EL (cell line): ENCODE measurements around the gene MRPL33.
"Not testable (repeated sequence)": the region's sequence is repeated elsewhere in the genome, so short reads cannot be mapped to it uniquely, and the experiment has no call there.

ENCODE experiments used
- DNase-seq: peaks from one replicate; pipeline ENCODE4 v3.0.0-alpha.2; 2016

MRPL33 gene

DNA sequence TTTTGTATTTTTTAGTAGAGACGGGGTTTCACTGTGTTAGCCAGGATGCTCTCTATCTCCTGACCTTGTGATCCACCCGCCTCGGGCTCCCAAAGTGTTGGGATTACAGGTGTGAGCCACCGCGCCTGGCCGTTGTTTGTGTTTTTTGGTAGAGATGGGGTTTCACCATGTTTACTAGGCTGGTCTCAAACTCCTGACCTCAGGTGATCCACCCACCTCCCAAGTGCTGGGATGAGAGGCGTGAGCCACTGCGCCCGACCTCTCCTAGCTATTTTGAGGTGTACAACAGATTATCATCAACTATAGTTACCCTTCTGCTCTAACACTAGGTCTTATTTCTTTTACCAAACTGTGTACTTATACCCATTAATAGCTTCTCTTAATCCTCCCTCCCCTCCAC is 28.9 kb upstream of the MRPL33 start:
- no peak for DNase-seq

DNA sequence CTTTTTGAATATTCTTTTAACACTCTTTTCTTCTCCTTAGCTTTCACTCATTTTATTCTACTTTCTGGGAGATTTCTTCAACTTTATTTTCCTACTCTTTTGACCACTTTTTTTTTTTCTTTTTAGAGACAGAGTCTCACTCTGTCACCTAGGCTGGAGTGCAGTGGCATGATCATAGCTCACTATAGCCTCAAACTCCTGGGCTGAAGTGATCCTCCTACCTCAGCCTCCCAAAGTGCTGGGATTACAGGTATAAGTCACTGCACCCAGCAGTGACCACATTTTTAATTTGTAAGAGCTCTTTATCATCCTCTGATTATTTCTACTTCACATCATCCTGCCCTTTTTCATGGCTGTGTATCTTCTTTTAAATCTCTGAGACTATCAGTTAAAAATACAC is 26.0 kb upstream of the MRPL33 start:
- DNase-seq = not testable (repeated sequence)

DNA sequence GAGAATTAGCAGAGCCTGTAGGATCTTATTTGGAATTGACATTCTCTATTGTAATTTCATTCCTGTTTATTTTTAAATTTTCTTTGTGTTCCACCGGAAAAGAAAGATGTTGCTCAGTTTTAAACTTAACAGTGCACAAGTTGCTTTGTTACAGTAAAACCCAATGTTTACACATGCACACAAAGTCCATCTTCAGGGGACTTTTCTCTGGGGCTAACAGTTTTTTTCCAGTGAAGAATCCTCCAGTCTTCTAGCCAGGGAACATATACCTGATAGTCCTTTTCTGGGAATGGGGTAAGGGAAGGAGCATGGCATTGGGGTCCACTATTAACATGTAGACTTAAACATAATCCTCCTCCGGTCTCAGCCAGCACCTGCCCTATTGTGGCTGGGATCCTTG is 25.2 kb upstream of the MRPL33 start:
- DNase-seq = no peak

DNA sequence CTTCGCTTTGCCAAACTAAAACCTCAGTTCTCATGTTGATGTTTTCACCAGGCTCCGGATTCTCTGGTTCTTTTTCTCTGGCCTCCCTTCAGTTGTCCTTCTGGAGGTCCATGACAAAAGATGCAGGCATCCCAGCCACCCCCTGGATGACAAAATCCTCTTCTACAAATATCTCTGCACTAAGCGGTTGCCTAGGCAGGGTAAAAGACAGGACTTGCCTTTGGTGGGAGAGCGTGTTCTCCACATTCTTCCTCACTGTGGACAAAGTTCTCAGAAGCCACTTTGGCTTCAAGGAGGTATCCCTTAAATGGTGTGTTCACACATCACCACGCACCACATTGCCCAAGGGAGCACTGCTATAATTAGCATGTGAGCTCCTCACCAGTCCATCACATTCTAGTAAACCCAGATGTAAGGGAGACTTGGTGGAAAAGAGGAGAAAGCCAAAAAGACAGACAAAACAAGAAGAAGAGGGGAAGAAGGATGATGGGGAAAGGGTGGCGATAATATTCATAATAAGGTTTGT is 23.6 kb upstream of the MRPL33 start:
- DNase-seq = no peak

DNA sequence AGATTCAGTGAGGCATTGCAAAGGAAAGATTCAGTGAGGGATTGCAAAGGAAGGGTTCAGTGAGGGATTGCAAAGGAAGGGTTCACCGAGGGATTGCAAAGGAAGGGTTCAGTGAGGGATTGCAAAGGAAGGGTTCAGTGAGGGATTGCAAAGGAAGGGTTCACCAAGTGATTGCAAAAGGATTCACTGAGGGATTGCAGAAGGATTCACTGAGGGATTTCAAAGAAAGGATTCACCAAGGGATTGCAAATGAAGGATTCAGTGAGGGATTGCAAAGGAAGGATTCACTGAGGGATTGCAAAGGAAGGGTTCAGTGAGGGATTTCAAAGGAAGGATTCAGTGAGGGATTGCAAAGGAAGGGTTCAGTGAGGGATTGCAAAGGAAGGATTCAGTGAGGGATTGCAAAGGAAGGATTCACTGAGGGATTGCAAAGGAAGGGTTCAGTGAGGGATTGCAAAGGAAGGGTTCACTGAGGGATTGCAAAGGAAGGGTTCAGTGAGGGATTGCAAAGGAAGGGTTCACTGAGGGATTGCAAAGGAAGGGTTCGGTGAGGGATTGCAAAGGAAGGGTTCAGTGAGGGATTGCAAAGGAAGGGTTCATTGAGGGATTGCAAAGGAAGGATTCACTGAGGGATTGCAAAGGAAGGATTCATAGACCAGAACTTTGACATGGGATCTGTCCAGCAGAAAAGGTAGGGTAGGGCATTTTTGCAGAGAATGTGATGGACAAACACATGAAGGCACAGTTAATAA is 22.5 kb upstream of the MRPL33 start:
- not testable (repeated sequence) for DNase-seq

DNA sequence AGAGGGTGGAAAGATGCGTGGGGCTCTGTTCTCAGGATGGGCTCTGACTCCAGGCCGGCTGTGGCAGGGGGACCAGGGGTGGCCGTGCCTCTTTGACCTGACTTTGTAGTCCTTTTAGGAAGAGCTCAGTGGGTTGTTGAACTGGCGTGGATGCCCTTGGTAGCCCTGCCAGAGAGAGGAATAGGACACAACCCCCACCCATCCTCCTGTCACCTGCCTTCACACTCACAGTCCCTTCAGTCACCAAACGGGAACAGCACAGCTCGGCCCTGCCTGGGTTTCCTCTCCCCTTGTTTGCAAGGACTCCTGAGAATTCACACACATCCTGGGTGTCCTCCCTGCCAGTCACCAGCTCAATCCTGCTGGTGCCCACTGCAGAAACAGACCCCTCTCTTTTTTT is 20.1 kb upstream of the MRPL33 start:
- DNase-seq = no peak

DNA sequence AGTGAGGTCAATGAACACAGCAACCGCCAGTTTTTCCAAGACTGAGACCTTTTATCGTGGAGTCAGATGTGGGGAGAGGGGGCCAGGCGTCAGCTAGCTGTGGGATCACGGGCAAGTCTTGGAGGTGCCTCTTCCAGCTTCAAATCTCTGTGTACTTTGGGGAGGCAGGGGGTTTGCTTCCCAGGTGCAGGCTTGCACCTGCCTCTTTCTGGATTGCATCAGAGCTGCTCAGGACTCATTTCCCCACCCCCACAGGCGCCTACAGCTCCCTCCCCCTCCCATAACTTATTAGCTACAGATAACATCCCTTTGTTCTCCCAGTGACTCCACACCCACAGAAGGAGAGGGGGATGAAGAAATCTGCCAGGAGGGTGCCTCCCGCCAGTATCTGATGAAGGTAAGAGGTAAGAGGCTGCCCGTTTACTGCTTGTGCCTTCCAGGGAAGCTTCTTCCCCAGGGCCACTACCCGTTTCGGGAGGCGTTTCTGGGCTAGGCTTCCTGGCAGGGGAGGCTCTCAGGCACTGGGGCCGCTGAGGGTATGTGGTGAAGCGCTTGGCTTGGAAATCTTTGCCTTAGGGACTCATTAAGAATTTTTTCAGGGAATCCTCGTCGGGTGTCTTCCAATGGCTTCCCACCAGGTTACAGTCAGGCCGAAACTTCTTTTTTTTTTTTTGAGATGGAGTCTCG is 18.8 kb upstream of the MRPL33 start:
- no peak for DNase-seq

DNA sequence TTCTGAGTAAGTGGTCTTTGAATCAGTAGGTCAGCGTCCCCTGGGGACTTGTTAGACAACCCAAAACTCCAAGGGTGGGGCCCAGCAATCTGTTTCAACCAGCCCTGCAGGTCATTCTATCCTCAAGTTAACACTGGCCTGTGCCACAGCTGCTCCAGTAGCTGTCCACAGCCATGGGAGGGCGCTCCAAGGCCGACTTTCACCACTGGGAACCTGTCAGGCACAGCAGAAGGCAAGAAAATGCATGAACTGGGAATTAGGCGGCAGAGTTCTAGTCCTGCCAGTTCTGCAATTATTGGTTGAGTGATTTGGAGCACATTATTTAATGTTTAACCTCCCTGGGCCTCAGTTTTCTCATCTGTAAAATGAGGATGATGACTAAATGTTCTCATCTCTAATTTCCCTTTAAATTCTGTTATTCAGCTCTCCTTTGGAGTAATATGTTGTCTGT is 17.4 kb upstream of the MRPL33 start:
- peak; percentile 81 for DNase-seq

DNA sequence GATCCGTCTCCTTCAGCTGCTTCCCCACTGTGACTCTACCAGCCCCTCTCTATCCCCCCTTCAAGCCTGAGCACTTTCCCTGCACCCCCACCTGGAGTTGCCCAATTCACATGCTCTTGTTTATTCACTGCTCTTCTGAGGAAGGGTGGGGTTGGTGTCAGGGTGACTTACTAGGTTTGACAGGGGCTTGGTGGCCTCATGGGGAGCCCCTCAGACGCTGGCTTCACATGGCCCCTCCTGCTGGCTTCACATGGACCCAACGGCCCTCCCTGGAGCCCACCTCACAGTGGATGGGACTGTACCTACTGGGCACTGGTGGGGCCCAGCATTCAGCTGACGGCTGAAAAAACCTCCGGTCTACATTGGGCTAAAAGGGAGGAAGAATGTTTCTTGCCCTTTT is 16.7 kb upstream of the MRPL33 start:
- DNase-seq = no peak

DNA sequence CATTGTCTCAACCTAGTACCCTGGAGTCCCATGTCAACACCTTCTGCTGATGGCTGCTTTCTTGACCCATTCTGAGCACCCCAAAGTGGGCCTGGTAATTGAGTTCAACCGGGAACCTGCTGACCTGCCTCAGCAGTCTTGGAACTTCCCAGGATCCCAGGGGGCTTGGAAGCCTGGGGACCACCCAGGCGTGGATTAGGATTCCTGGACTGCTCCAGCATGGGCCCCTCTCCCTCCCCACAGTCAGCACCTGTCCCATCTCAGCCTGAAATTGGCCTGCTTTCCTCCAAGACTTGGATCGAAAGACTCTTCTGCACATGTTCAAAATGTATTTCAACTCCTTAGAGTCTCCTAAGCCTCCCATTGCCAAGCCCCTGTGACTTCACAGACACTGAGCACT is 15.4 kb upstream of the MRPL33 start:
- no peak for DNase-seq

DNA sequence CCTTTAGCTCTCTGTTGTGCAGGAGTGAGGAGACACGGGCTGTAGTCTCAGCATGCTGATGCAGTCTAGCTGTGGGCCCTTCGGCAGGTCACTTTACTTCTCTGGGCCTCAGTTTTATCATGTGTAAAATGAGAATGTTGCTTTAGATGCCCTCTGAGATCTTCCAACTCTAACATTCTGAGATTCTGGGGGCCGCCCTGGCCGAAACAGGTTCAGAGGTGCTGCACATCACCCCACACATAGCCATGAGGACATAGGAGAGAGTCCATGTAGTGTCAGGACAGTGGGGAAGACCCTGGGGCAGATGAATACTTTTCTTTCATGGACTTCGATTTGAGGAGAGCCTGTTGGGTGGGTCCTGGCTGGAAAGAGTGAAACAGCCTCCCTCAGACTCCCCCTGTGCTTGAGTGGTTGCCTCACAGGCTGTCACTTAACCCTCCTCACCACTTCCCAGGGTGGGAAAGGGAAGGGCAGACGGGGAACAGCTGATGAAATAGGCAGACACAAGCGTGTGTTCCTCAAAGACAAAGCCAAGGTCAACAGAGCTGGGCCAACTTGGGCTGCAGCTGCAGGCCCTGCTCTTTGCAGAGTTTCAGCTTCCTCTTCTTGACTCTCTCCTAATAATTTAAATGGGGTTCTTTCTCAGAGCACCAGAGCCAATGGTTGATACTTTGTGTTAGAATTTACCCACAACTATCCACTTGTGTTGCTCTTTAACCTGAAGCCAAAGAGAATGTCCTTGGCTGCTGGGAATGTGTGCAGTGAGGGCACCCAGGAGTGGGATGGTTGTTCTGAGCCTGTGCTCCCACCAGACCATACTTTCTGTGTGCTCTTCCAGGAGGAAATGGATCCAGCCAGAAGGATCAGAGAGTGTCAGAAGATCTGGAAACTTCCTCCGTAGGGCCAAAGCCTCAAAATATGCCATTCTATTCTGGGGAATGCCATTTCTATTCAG is 14.7 kb upstream of the MRPL33 start:
- no peak for DNase-seq

DNA sequence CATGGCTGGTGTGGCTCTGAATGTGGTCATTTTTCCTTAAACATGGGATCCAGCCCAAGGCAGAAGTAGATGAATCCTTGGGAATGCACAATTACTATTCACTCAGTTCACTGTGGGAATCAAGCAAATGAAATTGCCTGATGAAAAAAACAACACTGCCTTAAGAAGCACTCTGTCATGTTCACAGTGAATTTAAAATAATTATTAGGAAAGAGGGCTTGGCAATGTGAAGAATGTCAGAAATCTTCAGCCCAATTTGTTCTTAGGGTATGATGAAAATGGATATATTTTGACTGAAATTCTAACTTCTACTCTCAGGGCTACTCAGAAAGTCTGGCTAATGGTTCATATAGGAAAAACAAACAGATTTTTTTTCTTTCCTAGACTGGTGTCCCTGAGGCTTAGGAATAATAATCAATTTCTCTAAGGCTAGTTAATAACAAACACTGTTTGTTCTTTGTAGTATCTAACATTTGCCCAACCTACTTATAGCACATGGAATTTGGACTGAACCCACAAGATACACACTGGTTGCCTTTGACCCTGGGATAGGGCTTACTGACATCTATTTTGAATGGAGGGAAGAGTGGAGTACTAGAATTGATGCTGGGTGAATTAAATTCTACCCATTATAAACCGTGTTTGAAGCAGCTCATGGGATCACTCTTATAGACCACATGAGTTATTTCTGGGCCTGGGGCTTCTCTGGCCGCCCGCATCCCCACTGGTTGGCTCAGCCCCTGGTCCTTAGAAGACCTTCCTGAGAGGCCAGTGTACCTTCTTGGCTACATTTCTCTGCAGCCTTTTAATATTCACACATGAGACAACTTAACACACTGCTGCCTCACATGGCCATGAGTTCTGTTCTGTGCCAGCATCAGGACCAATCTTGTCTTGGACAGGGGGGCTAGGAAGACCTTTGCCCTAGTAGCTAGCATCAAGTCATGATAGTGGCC is 8.3 kb upstream of the MRPL33 start:
- DNase-seq = peak; percentile 28

DNA sequence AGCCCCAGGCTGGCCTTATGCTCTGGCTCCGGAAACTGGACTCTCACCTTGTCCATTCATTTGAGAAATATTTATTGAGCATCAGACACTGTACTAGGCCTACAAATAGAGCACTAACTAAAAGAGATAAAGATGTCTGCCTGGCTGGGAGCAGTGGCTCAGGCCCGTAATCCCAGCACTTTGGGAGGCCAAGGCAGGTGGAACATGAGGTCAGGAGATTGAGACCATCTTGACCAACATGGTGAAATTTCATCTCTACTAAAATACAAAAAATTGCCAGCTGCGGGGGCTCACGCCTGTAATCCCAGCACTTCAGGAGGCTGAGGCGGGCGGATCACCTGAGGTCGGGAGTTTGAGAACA is 7.6 kb upstream of the MRPL33 start:
- no peak for DNase-seq

DNA sequence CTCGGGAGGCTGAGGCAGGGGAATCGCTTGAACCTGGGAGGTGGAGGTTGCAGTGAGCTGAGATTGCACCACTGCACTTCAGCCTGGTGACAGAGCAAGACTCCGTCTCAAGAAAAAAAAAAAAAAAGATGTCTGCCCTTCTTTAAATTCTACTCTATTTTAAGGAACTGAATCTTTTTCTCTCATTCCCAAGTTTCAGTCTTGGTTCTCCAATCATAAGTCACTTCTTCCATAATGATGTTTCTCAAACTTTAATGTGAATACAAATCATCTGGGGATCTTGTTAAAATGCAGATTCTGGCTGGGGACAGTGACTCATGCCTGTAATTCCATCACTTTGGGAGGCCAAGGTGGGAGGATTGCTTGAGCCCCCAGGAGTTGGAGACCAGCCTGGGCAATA is 7.0 kb upstream of the MRPL33 start:
- not testable (repeated sequence) for DNase-seq

DNA sequence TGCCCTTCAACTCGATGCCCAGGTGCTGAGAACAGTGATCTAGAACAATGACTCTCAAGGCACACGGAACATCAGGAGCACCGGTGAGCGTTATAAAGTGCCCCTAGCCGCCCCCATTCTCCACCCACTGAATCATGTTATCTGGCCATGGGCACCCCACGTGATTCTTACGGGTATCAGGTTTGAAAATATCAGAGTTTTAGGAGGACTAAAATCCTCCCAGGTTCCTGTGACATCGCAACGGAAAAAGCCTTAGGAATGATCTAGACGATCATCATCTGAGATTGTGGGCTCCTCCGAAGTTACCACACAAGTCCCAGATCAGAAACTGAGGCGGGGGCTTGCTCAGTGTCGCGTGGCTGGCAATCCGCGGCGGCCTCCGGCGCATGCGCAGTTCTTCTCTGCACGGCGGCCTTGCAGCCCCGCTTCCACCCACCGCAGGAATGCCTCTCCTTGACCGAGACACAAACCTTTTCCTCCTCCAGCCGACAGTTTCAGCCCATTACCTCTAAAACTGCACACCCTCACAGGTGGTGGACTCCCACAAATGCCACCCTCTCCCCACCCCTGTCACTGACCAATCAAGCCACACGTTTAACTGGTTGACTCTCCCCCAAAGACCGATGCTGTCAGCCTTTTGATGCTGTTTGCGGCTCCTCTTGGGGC is 5.8 kb upstream of the MRPL33 start:
- no peak for DNase-seq

DNA sequence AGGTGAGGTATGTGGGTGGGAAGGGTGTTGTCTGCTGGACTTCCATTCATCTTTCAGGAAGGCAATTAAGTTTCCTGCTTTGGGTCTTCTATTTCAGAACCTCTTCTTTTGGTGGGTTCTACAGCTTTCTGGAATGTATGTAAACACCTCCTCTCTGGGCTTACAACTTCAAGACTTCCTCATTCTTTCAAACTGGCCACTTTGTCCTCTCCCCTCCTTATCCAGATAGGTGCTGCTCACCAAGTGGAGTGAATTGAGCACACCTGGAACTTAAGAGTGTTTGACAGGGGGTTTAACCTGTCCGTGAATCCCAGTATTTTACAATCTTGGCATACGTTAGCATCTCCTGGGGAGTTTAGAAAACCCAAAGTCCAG is 5.2 kb upstream of the MRPL33 start:
- no peak for DNase-seq

DNA sequence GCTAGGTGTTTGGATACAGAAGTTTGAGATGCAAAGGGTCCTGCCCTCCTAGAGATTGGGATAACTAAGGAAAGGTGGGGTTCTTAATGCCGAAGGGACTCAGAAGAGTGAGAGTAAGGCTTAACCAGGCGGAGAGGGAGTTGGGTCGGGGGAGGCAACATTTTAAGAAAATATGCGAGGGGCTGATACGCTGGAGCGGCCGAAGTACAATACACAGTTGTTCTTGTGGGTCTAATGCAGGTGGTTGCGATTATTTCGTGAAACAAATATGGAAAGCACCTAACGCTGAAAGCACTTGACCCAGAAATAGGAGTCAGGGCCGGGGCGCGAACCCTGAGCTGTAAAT is 344 bp upstream of the MRPL33 start:
- DNase-seq = no peak

DNA sequence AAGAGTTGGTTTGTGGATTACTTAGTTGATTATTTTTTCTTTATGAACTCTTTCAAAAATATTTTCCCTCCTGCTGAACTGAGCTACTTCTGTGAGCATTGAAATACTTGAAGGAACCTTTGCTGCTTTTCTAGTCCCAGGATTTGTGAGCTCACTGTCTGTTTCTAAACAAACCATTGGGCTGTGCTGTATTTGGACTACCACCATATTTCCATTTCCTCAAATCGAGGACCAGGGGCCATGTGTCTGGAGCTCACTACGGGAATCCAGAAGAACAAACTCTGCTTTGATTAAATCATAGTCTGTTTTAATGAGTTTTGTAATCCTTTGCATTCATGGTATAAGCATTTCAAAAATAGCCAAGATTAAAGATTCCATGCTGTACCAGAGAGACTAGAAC is 1.3 kb downstream of the MRPL33 start:
- DNase-seq = peak; percentile 28

DNA sequence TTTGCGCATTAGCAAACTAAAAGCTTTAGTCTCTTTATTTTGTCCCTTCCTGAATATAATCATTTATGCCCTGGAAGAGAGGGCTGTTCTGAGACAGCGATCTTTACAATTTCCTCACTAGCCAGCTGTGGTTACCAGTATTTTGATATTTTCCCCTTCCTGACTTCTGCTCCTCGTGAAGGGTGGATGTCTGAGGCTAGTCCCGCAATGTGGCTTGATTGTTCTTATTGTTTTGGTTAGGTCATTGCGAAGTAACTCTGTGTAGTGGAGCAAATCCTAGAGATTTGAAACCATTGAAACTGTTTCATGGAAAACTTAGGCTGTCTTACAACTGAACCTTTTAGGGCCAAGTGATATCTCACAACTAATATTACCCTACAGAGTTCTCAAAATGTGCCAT is 2.4 kb downstream of the MRPL33 start:
- DNase-seq = no peak

DNA sequence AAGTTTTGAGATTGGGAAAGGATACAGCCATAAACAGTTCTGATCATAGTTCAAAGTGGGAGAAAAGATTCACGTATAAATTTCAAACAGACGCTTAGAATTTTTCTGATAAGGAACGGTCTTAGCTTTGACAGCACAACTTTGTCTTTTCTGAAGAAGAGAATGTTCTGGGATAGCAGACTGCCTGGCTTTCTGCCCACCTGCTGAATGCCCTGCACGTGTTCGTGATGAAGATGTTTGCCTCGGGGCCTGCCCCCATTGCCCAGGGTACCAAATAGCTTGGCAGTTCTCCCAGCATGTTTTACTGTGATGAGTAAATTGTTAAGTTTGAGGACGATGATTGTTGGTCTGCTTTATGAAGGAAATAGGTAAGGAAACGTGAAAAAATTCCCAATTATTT is 4.6 kb downstream of the MRPL33 start:
- DNase-seq = peak; percentile 95

DNA sequence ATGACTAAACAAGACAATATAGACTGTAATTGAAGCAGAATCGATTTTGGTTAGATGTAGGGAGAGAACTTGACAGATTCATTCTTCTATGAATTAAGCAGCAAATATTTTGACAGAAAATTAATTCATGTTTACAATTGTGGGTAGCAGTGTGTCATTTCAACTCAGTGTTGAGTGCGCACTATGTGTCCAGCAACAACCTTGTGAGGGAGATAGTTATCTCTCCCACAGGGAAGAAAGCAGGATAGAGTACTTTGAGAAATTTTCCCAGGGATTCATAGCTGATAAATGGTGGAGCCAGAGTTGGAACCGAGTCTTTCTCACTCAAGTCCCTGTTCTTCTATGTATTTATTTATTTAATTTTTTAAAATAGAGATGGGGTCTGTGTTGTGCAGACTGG is 5.2 kb downstream of the MRPL33 start:
- no peak for DNase-seq
